ENCODE measurements around the gene MRPS6.

- TF ChIP-seq CTCF (IDR thresholded peaks at IDR 0.05 in 4 of 5, conservative IDR thresholded peaks at IDR 0.05 in 1 of 5) = no peak
- TF ChIP-seq POLR2A (IDR thresholded peaks at IDR 0.05) = no peak
Measured at GRCh38 chr21:34097442-34097841, 24.1 kb downstream of the MRPS6 start.

Data from gastrocnemius medialis (tissue), 4 donors.